H4 (cell line): Measurements from ENCODE around the gene RPL23. TPM values are rescaled to one million over a fixed set of nuclear protein-coding genes. Genes with fewer than 3 reads are reported as not detected.

Experiments
- DNase-seq: peaks from one replicate; pipeline ENCODE4 v3.0.0-alpha.2; 2015; ENCODE audit warnings: low spot score
- total RNA-seq: library from RNA; depleted of rRNA; stranded (reverse); fragments of >200 nt; shearing (Covaris generic); gene quantifications from 2 replicates; pipeline ENCODE4 v1.2.3, GENCODE V29; 2014; rRNA removed

Gene RPL23
- total RNA-seq, 1 experiment from 2014 or later = 1,542 TPM

DNA sequence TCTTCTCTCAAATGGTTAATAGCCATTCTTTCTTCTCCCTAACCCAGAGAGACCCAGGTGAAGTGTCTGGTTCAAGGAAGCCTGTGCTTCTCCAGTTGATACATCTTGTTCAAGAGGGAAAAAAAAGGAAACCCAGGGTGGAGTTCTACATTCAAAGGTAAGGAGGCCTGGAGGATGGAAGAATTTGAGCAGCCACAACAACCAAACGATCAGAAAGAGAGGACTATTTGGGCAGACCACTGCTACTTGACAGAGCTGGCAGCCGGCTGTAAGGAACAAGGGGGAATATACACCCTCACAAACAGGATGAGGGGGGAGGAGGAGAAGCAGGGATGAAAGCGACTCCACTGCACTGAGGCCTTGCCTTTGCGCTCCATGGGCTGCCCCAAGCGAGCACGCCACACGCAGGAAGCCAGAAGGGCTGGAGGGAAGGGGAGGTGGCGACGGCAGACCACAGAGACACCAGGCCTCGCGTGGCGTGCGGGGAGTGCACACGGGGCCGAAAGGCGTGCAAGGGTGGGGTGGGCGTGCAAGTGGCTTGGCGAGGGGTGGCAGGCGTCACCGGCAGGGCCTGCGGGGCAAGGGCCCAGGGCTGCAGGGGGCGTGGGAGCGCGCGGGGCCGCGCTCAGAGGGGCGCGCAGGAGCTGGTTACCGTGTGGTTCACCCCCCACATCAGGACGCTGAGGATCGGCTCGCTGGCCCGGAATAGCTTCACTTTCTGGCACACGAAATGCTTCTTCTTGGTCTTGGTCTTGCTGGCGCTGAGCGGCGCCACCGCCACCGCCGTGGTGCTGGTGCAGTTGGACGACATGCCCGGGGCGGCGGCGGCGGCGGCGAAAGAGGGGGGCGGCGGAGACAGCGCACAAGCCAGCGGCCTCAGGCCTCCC is 54.7 kb downstream of the RPL23 start:
- DNase-seq = peak; percentile 30

Other genes starting within 250 kb of the RPL23 start
- gene SRCIN1, start 247.8 kb downstream of the RPL23 start, total RNA-seq = 0.12 TPM in 1 of 2 replicates, not detected in the other
- 3.2 and 3.5 TPM in 2 replicates for gene EPOP, start 178.8 kb downstream of the RPL23 start, total RNA-seq
- 7.8 and 13.6 TPM in 2 replicates for gene MLLT6, start 148.4 kb downstream of the RPL23 start, total RNA-seq
- 2.3 and 6.7 TPM in 2 replicates for gene CISD3, start 123.4 kb downstream of the RPL23 start, total RNA-seq
- 1.6 and 3.9 TPM in 2 replicates for gene PCGF2, start 105.4 kb downstream of the RPL23 start, total RNA-seq
- 592 and 607 TPM in 2 replicates for gene PSMB3, start 101.0 kb downstream of the RPL23 start, total RNA-seq
- 24.6 and 32.4 TPM in 2 replicates for gene PIP4K2B, start 54.2 kb downstream of the RPL23 start, total RNA-seq
- 5.2 and 8.1 TPM in 2 replicates for gene CWC25, start 28.4 kb downstream of the RPL23 start, total RNA-seq
- gene LASP1, start 16.3 kb upstream of the RPL23 start, total RNA-seq = 99.0 and 133 TPM in 2 replicates
- gene FBXO47, start 113.7 kb upstream of the RPL23 start, total RNA-seq = not detected in 2 replicates